ENCODE data around the gene UTP20. TPM values are rescaled to one million over a fixed set of nuclear protein-coding genes. Genes with fewer than 3 reads are reported as not detected.

Gene UTP20
- 12.0 and 26.0 TPM in 2 replicates for total RNA-seq

DNA sequence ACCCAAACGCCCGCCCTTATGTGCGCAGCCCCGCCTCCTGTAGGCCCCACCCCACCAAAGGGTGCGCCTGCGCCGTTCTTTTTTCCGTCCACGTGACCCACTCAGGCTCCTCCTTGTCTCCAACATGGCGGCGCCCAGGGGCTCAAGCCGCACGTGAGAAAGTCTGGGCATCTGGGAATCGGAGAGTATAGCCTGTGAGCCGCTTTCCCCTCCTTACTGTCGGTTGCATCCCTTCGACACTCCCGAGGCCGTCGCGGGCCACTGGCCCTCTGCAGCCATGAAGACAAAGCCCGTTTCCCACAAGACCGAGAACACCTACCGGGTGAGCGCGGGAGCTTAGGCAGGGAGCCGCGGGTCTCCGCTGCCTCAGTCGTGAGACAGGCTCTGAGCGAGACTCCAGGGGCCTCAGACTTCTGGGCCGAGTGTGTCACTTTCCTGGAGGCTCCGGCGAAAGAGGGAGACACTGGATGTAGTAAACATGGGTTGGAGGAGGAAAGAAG is at the start of gene UTP20:
Gene UTP20 (plus strand): TSS at position 100 of the 500 bp plus-strand sequence. CDS start 178 bp downstream, at position 278.

DNA sequence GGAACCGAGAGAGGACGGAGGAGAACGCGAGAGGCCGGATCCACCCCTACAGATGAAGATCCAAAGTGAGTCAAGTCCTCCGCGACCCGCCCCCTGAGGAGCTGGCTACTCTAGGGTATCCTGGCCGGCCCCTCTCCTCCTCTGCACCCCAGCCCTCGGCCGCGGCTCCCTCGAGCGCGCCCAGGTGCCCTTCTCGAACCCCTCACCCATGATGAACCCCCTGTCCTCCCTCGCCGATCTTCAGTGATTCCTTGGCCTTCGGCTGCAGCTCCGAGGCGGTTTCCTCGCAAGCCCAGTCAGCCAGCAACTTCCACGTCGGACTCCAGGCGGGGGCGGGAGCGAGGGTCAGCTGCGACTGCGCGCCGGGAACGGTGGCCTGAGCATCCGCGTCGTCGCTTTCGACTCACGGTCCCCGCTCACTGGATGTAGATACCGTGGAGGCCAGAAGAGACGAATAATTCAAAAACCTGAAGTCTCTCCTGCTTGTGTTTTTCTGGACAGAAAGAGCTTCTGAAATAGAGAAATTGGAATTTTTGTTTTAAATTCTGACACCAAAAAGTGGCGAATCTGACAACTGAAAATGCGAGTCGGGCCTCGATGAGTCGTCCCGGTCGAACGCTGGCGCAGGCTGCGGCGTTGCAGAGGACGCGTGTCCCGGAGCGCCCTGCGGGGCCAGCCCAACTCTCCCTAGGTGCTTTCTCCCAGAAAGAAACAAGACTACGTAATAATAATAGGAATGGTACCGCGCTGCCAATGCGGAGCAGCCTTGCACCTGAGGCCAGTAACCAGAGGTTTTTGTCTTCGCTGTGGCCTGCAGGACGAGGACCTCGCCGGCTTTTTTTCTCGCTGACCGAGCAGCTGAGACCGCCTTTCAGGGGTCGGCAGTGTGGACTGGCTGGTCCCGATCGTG is 127.8 kb downstream of the UTP20 start, which contains the start of gene ARL1:
Gene ARL1 (minus strand): TSS at position 337 of the 910 bp plus-strand sequence. CDS start 127 bp downstream, at position 210.

Other genes starting within 250 kb of the UTP20 start
- gene SLC5A8, start 69.9 kb upstream of the UTP20 start, total RNA-seq, result not detected in 2 replicates
- gene ARL1, start 127.7 kb downstream of the UTP20 start, total RNA-seq, result 48.2 and 94.0 TPM in 2 replicates
- gene SPIC, start 195.2 kb downstream of the UTP20 start, total RNA-seq, result not detected in 2 replicates